Measurements from ENCODE around the gene OR4C6.

Gene OR4C6

DNA sequence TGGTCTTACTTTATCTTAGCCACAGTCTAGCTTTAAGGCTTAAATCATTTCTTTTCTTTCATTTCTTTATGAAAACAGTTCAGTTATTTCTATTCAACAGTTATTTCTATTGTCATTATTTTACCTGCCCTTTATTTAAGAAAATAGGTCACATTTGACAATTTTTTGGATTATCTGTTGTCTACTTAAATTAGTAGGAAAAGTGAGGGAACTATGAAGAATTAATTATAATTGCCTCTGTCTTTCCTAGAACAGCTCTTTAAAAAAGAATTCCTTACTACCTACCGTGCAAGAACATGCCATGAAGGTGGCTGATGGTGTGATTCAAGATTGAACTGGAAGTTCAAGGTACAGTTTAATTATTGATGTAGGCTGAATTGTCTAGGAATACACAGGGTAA lies at the start of gene OR4C6:
Gene OR4C6 (plus strand): TSS at position 301 of the 400 bp plus-strand sequence. CDS start 2,966 bp downstream, outside the sequence.
- no peak for DNase-seq (ENCODE audit: extremely low spot score, insufficient read length, low read depth)
- FAIRE-seq, result no peak

- FAIRE-seq (no peak), DNase-seq (ENCODE audit: extremely low spot score, insufficient read length, low read depth) (no peak)
Measured at GRCh38 chr11:55624531-55624930, 37.5 kb upstream of the OR4C6 start.

GRCh38 chr11:55634813-55635212 lies 27.2 kb upstream of the OR4C6 start, which contains the start of gene OR4P4:
Gene OR4P4 (plus strand): TSS chr11:55635113.
- no peak for DNase-seq (ENCODE audit: extremely low spot score, insufficient read length, low read depth)
- no peak for FAIRE-seq

DNA sequence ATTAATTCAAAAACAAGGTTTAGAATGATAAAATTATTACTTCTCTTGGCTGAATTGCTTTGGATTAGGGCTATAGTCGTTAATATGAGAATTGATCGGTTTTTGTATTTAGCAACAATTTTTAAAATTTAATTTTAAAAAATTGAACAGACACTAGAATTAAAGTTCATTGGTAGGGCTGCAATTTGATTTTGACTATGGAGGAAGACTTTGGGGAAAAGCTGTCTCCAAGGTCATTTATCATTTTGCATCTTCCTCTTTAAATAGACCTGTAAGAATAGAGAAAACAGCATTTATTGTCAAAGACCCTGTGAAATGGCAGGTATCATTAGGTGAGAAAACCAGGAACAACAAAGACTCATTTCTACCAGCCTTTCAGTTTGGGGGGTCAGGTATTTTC lies 14.0 kb upstream of the OR4C6 start, which contains the start of gene OR4S2:
Gene OR4S2 (plus strand): TSS at position 301 of the 400 bp plus-strand sequence. CDS start 2,577 bp downstream, outside the sequence.
- FAIRE-seq, result no peak
- DNase-seq (ENCODE audit: extremely low spot score, insufficient read length, low read depth), result no peak

GRCh38 chr11:55652560-55652959 lies 9.4 kb upstream of the OR4C6 start:
- DNase-seq (ENCODE audit: extremely low spot score, insufficient read length, low read depth) (no peak), FAIRE-seq (no peak)

GRCh38 chr11:55655096-55655495 lies 6.9 kb upstream of the OR4C6 start:
- FAIRE-seq (no peak), DNase-seq (ENCODE audit: extremely low spot score, insufficient read length, low read depth) (no peak)

DNA sequence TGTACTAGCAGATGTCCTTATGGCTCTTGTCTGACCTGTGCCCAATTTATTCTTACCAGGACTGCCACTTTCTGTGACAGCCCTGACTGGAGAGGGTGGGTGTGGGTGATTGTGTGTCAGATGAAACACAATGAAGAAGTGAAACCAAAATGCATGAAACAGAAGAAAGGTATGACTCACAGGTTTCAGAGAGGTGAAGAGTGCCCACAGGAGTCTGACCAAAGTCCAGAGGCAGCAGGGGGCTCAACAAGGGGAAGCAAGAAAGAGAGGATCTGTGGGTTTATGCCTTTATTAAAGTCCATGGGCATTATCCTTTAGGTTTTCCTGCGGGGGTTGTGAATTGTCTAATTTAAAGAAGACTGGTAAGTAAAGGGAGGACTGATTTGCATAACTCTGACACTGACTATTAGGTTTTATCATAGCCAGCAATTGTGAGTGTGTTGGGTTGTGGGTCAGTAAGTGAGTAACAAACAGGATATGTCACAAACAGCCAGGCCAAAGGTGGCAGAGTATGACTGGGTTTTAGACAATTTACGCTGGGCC lies 3.9 kb upstream of the OR4C6 start:
- peak; percentile 2 for DNase-seq (ENCODE audit: extremely low spot score, insufficient read length, low read depth)
- FAIRE-seq, result peak; percentile 93

- no peak for DNase-seq (ENCODE audit: extremely low spot score, insufficient read length, low read depth)
- peak; percentile 24 for FAIRE-seq
Measured at GRCh38 chr11:55658608-55659007, 3.4 kb upstream of the OR4C6 start.

DNA sequence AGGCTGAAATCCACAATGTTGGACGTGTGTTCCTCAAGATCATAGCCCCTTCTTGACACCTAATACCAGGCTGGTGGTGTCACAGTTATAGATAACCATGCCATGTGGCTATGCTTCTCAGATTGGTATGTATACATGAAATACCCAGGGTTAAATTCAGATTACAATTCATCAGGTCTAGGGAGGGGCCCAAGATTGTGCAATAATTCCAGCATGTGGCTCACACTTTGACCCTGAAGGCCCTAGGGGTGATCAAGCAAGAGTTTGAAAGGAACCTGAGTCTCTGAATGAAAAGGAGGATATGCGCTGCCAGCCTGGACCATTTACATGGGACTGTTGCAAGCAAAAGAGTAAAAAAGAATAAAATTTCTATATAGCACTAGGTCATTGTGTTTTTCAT lies 7.4 kb downstream of the OR4C6 start:
- FAIRE-seq (no peak), DNase-seq (ENCODE audit: extremely low spot score, insufficient read length, low read depth) (no peak)

- DNase-seq (ENCODE audit: extremely low spot score, insufficient read length, low read depth) (no peak), FAIRE-seq (no peak)
Measured at GRCh38 chr11:55673860-55674259, 11.9 kb downstream of the OR4C6 start.

DNA sequence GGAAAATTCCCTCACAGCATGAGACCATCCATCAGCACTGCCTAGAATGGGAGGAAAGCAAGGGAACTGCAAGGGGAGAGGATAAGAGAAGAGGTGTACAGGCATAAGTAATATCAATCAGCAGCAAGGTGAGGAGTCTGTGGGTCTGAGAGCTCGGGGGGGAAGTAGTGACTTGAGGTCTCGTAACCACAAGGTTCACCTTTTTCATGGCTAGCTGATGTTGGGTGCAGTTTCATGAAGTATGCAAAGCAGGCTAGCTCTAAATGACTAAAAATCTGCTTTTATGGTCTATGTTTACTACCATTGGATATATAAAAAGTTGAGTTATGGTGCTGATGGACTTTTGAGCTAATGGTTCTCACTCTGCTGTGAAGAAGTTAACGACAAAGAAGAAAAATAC lies 35.8 kb downstream of the OR4C6 start:
- DNase-seq (ENCODE audit: extremely low spot score, insufficient read length, low read depth), result no peak
- no peak for FAIRE-seq

- DNase-seq (ENCODE audit: extremely low spot score, insufficient read length, low read depth) (no peak), FAIRE-seq (no peak)
Measured at GRCh38 chr11:55701429-55701828, 39.4 kb downstream of the OR4C6 start.

- FAIRE-seq (no peak), DNase-seq (ENCODE audit: extremely low spot score, insufficient read length, low read depth) (no peak)
Measured at GRCh38 chr11:55707029-55707428, 45.0 kb downstream of the OR4C6 start.

DNA sequence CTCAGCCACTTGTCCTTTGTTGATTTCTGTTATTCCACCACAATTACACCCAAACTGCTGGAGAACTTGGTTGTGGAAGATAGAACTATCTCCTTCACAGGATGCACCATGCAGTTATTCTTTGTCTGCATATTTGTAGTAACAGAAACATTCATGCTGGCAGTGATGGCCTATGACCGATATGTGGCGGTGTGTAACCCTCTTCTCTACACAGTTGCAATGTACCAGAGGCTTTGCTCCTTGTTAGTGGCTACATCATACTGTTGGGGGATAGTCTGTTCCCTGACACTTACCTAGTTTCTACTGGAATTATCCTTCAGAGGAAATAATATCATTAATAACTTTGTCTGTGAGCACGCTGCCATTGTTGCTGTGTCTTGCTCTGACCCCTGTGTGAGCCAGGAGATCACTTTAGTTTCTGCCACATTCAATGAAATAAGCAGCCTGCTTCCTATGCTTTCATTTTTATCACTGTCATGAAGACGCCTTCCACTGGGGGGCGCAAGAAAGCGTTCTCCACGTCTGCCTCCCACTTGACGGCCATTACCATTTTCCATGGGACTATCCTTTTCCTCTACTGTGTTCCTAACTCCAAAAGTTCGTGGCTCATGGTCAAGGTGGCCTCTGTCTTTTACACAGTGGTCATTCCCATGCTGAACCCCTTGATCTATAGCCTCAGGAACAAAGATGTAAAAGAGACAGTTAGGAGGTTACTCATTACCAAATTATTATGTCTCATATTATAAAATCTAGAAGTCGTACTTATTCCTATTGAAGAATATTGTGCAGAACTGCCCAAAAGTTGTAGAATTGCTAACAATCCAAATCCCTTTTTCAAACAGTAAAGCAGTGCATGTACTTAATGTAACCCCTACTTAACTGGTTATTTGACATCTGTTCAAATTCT lies 53.2 kb downstream of the OR4C6 start:
- no peak for DNase-seq (ENCODE audit: extremely low spot score, insufficient read length, low read depth)
- no peak for FAIRE-seq
